HEK293 (cell line): Measurements from ENCODE around the gene CTSA.
A peak's percentile ranks its signal among the peaks of the same experiment; 100 is the strongest.

ENCODE experiments used
- KLF16 ChIP-seq: fragments of 450-650 bp; formaldehyde crosslinking; IDR thresholded peaks from 2 replicates; pipeline ENCODE4 v1.5.1; 2017; ENCODE audit warnings: missing biosample characterization, missing genetic modification characterization
- SP3 ChIP-seq: fragments of 450-650 bp; formaldehyde crosslinking; IDR thresholded peaks from 2 replicates; pipeline ENCODE4 v1.5.1; 2016; ENCODE audit warnings: missing biosample characterization, missing genetic modification characterization
- WT1 ChIP-seq: fragments of 450-650 bp; formaldehyde crosslinking; IDR thresholded peaks from 2 replicates; pipeline ENCODE4 v1.5.1; 2016; ENCODE audit warnings: missing biosample characterization, missing genetic modification characterization
- ZBTB1 ChIP-seq: fragments of 450-650 bp; formaldehyde crosslinking; IDR thresholded peaks from 2 replicates; pipeline ENCODE4 v1.5.1; 2016; ENCODE audit warnings: missing biosample characterization, missing genetic modification characterization
- ZBTB21 ChIP-seq: fragments of 450-650 bp; formaldehyde crosslinking; IDR thresholded peaks from 2 replicates; pipeline ENCODE4 v1.5.1; 2017; ENCODE audit warnings: missing biosample characterization, missing genetic modification characterization
- ZBTB7A ChIP-seq: fragments of 450-650 bp; formaldehyde crosslinking; IDR thresholded peaks from 2 replicates; pipeline ENCODE4 v1.5.1; 2016; ENCODE audit warnings: low read depth, missing biosample characterization, missing genetic modification characterization
- ZNF155 ChIP-seq: fragments of 450-650 bp; formaldehyde crosslinking; IDR thresholded peaks from 2 replicates; pipeline ENCODE4 v1.5.1; 2016; ENCODE audit warnings: missing biosample characterization, missing genetic modification characterization
- ZNF16 ChIP-seq: fragments of 450-650 bp; formaldehyde crosslinking; IDR thresholded peaks from 2 replicates; pipeline ENCODE4 v1.5.1; 2016; ENCODE audit warnings: low read depth, missing biosample characterization, missing genetic modification characterization
- ZNF335 ChIP-seq: fragments of 450-650 bp; formaldehyde crosslinking; conservative IDR thresholded peaks from 2 replicates; pipeline ENCODE4 v1.5.1; 2016; ENCODE audit warnings: missing biosample characterization, missing genetic modification characterization
- ZNF514 ChIP-seq: fragments of 450-650 bp; formaldehyde crosslinking; IDR thresholded peaks from 2 replicates; pipeline ENCODE4 v1.5.1; 2016; ENCODE audit warnings: missing biosample characterization, missing genetic modification characterization
- ZNF529 ChIP-seq: fragments of 450-650 bp; formaldehyde crosslinking; IDR thresholded peaks from 2 replicates; pipeline ENCODE4 v1.5.1; 2017; ENCODE audit warnings: missing genetic modification characterization, missing biosample characterization; ENCODE audit not compliant: insufficient replicate concordance
- ZNF530 ChIP-seq: fragments of 450-650 bp; formaldehyde crosslinking; IDR thresholded peaks from 2 replicates; pipeline ENCODE4 v1.5.1; 2016; ENCODE audit warnings: low read depth, missing biosample characterization, missing genetic modification characterization
- ZNF555 ChIP-seq: fragments of 450-650 bp; formaldehyde crosslinking; conservative IDR thresholded peaks from 2 replicates; pipeline ENCODE4 v1.5.1; 2017; ENCODE audit warnings: missing biosample characterization, mild to moderate bottlenecking, missing genetic modification characterization, inconsistent platforms
- ZNF600 ChIP-seq: fragments of 450-650 bp; formaldehyde crosslinking; IDR thresholded peaks from 2 replicates; pipeline ENCODE4 v1.5.1; 2016; ENCODE audit warnings: missing biosample characterization, missing genetic modification characterization
- ZNF629 ChIP-seq: fragments of 450-650 bp; formaldehyde crosslinking; IDR thresholded peaks from 2 replicates; pipeline ENCODE4 v1.5.1; 2017; ENCODE audit warnings: missing biosample characterization, missing genetic modification characterization
- ZNF791 ChIP-seq: fragments of 450-650 bp; formaldehyde crosslinking; IDR thresholded peaks from 2 replicates; pipeline ENCODE4 v1.5.1; 2016; ENCODE audit warnings: missing biosample characterization, missing genetic modification characterization
- ZSCAN23 ChIP-seq: fragments of 450-650 bp; formaldehyde crosslinking; IDR thresholded peaks from 2 replicates; pipeline ENCODE4 v1.5.1; 2016; ENCODE audit warnings: missing biosample characterization, missing genetic modification characterization
- ZSCAN30 ChIP-seq: fragments of 450-650 bp; IDR thresholded peaks from 2 replicates; pipeline ENCODE4 v1.5.1; 2018; ENCODE audit warnings: missing biosample characterization, mild to moderate bottlenecking, missing genetic modification characterization, moderate library complexity
- TF ChIP-seq, protein P1 (sequence below): fragments of 450-650 bp; formaldehyde crosslinking; IDR thresholded peaks from 2 replicates; pipeline ENCODE4 v1.5.1; 2016; ENCODE audit warnings: missing biosample characterization, missing genetic modification characterization
- TF ChIP-seq, protein P2 (sequence below): fragments of 450-650 bp; formaldehyde crosslinking; IDR thresholded peaks from 2 replicates; pipeline ENCODE4 v1.5.1; 2016; ENCODE audit warnings: missing biosample characterization, missing genetic modification characterization
- TF ChIP-seq, protein P3 (sequence below): fragments of 450-650 bp; formaldehyde crosslinking; conservative IDR thresholded peaks from 2 replicates; pipeline ENCODE4 v1.5.1; 2016; ENCODE audit warnings: low read depth, missing biosample characterization, missing genetic modification characterization
- TF ChIP-seq, protein P4 (sequence below): fragments of 450-650 bp; formaldehyde crosslinking; IDR thresholded peaks from 2 replicates; pipeline ENCODE4 v1.5.1; 2016; ENCODE audit warnings: missing biosample characterization, missing genetic modification characterization
- TF ChIP-seq, protein P5 (sequence below): fragments of 450-650 bp; formaldehyde crosslinking; IDR thresholded peaks from 2 replicates; pipeline ENCODE4 v1.5.1; 2016; ENCODE audit warnings: missing biosample characterization, missing genetic modification characterization

The CTSA gene

DNA sequence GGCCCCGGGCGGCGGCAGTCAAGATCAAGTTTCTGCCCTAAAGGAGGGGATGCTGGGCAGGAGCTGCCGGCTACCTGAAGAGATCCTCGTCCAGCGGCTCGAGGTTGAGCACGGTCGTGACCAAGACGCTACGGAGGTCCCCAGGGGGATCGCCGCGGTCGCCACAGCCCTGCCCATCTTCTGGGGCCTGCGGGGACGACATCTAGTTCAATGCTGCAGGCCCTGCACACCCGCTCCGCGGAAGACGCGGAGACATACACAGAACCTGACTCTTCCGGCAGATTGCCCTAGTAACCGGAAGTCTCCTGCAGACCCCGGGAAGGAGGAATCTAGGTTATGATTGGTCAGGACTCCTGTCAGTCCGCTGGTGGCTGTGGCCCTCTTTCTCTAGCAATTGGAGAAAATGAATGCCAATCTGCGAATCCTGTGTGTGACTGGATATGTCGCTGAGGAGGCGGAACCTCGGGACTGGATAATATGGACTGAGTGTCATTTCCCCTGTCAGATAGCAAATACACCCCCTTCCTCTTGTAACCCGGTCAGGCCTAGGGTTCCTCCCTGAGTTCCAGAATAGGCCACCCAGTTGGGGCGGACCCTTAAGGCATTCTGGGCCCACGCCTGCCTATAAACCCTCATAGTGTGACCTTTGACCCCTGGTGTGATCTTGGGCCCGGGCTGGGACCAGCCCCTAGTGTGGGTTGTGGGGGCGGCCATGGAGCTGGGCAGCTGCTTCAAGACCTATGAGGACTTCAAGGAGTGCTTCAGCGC, 33.8 kb upstream of the CTSA start, which contains the start of the genes ACOT8 and ZSWIM3 (continued):
- TF ChIP-seq ZNF600, result peak; percentile 54
- TF ChIP-seq, protein P1, sequence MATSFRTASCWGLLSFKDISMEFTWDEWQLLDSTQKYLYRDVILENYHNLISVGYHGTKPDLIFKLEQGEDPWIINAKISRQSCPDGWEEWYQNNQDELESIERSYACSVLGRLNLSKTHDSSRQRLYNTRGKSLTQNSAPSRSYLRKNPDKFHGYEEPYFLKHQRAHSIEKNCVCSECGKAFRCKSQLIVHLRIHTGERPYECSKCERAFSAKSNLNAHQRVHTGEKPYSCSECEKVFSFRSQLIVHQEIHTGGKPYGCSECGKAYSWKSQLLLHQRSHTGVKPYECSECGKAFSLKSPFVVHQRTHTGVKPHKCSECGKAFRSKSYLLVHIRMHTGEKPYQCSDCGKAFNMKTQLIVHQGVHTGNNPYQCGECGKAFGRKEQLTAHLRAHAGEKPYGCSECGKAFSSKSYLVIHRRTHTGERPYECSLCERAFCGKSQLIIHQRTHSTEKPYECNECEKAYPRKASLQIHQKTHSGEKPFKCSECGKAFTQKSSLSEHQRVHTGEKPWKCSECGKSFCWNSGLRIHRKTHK, result no peak
- TF ChIP-seq, protein P2, sequence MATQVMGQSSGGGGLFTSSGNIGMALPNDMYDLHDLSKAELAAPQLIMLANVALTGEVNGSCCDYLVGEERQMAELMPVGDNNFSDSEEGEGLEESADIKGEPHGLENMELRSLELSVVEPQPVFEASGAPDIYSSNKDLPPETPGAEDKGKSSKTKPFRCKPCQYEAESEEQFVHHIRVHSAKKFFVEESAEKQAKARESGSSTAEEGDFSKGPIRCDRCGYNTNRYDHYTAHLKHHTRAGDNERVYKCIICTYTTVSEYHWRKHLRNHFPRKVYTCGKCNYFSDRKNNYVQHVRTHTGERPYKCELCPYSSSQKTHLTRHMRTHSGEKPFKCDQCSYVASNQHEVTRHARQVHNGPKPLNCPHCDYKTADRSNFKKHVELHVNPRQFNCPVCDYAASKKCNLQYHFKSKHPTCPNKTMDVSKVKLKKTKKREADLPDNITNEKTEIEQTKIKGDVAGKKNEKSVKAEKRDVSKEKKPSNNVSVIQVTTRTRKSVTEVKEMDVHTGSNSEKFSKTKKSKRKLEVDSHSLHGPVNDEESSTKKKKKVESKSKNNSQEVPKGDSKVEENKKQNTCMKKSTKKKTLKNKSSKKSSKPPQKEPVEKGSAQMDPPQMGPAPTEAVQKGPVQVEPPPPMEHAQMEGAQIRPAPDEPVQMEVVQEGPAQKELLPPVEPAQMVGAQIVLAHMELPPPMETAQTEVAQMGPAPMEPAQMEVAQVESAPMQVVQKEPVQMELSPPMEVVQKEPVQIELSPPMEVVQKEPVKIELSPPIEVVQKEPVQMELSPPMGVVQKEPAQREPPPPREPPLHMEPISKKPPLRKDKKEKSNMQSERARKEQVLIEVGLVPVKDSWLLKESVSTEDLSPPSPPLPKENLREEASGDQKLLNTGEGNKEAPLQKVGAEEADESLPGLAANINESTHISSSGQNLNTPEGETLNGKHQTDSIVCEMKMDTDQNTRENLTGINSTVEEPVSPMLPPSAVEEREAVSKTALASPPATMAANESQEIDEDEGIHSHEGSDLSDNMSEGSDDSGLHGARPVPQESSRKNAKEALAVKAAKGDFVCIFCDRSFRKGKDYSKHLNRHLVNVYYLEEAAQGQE (tag by site-specific recombination), result peak; percentile 35; the same call in 1 of the 2 replicates
- TF ChIP-seq ZBTB7A (tag by site-specific recombination), result peak; percentile 39
- no peak for TF ChIP-seq ZNF555
- no peak for TF ChIP-seq ZNF791
- TF ChIP-seq, protein P3, sequence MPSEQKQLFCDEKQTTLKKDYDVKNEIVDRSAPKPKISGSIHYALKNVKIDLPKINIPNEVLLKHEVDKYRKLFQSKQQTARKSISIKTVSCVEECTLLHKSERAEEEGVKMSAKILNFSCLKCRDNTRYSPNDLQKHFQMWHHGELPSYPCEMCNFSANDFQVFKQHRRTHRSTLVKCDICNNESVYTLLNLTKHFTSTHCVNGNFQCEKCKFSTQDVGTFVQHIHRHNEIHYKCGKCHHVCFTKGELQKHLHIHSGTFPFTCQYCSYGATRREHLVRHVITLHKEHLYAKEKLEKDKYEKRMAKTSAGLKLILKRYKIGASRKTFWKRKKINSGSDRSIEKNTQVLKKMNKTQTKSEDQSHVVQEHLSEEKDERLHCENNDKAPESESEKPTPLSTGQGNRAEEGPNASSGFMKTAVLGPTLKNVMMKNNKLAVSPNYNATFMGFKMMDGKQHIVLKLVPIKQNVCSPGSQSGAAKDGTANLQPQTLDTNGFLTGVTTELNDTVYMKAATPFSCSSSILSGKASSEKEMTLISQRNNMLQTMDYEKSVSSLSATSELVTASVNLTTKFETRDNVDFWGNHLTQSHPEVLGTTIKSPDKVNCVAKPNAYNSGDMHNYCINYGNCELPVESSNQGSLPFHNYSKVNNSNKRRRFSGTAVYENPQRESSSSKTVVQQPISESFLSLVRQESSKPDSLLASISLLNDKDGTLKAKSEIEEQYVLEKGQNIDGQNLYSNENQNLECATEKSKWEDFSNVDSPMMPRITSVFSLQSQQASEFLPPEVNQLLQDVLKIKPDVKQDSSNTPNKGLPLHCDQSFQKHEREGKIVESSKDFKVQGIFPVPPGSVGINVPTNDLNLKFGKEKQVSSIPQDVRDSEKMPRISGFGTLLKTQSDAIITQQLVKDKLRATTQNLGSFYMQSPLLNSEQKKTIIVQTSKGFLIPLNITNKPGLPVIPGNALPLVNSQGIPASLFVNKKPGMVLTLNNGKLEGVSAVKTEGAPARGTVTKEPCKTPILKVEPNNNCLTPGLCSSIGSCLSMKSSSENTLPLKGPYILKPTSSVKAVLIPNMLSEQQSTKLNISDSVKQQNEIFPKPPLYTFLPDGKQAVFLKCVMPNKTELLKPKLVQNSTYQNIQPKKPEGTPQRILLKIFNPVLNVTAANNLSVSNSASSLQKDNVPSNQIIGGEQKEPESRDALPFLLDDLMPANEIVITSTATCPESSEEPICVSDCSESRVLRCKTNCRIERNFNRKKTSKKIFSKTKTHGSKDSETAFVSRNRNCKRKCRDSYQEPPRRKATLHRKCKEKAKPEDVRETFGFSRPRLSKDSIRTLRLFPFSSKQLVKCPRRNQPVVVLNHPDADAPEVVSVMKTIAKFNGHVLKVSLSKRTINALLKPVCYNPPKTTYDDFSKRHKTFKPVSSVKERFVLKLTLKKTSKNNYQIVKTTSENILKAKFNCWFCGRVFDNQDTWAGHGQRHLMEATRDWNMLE, result peak; percentile 70
- TF ChIP-seq ZBTB1, result no peak
- TF ChIP-seq, protein P4, sequence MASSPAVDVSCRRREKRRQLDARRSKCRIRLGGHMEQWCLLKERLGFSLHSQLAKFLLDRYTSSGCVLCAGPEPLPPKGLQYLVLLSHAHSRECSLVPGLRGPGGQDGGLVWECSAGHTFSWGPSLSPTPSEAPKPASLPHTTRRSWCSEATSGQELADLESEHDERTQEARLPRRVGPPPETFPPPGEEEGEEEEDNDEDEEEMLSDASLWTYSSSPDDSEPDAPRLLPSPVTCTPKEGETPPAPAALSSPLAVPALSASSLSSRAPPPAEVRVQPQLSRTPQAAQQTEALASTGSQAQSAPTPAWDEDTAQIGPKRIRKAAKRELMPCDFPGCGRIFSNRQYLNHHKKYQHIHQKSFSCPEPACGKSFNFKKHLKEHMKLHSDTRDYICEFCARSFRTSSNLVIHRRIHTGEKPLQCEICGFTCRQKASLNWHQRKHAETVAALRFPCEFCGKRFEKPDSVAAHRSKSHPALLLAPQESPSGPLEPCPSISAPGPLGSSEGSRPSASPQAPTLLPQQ, result peak; percentile 72; the same call in 1 of the 2 replicates
- no peak for TF ChIP-seq ZNF16 (tag by site-specific recombination)
- peak; percentile 85 for TF ChIP-seq SP3 (tag by site-specific recombination)
- TF ChIP-seq ZBTB21 (tag by site-specific recombination), result no peak
- TF ChIP-seq, protein P5, sequence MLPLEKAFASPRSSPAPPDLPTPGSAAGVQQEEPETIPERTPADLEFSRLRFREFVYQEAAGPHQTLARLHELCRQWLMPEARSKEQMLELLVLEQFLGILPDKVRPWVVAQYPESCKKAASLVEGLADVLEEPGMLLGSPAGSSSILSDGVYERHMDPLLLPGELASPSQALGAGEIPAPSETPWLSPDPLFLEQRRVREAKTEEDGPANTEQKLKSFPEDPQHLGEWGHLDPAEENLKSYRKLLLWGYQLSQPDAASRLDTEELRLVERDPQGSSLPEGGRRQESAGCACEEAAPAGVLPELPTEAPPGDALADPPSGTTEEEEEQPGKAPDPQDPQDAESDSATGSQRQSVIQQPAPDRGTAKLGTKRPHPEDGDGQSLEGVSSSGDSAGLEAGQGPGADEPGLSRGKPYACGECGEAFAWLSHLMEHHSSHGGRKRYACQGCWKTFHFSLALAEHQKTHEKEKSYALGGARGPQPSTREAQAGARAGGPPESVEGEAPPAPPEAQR, result no peak
- no peak for TF ChIP-seq ZNF155
- 0 out of 2 replicates have a peak, but pooled peaks have one; percentile 26 for TF ChIP-seq ZSCAN23 (tag by site-specific recombination)
- 0 out of 2 replicates have a peak, but pooled peaks have one; percentile 48 for TF ChIP-seq WT1 (tag by site-specific recombination)
- TF ChIP-seq ZSCAN30 (tag by site-specific recombination), result peak; percentile 71
- peak; percentile 70 for TF ChIP-seq KLF16 (tag by site-specific recombination)
- TF ChIP-seq ZNF529 (tag by site-specific recombination), result no peak
- no peak for TF ChIP-seq ZNF530
- TF ChIP-seq ZNF514 (tag by site-specific recombination), result no peak
- peak; percentile 90 for TF ChIP-seq ZNF335 (tag by site-specific recombination)
- TF ChIP-seq ZNF629 (tag by site-specific recombination), result peak; percentile 38; the same call in 1 of the 2 replicates
